Stimulated activated CD8-positive, alpha-beta memory T cell treated with anti-CD3 and anti-CD28 coated beads, Interleukin-7, amount 100 ng/mL, for 48 hours (primary cell): Measurements from ENCODE around the gene DESI2.

ENCODE experiments used
- DNase-seq, 2 donors: peaks; one replicate each; pipeline ENCODE4 v3.0.0-alpha.2; 2020; ENCODE audit warnings: low read depth in 1 of 2; ENCODE audit errors: extremely low read depth in 1 of 2

The DESI2 gene

DNA sequence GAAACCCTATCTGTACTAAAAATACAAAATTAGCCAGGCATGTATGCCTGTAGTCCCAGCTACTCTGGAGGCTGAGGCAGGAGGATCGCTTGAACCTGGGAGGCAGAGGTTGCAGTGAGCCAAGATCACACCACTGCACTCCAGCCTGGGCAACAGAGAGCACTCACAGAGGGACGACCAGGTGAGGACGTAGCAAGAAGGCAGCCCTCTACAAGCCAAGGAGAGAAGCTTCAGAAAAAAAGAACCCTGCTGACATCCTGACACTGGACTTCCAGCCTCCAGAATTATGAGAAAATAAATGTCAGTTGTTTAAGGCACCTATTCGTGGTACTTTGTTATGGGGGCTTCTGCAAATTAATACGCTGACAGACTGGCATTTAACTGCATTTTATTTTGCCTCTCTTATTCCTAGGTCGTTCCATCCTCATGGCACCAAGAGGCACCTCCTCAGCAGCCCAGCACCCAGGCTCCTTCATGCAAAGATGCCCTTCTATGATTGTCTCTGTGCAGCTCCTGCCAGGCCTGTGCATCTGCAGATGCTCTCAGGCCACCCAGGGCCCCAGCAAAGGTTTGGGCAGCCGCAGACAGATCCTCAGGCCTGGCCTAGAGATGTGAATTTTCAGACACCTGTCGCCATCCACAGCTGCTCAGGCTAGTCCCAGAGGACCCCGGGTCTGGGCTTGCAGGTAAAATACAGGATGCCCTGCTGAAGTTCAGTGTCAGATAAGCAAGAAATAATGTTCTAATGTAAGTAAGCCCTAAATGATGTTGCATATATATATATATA is 96.5 kb downstream of the DESI2 start:
- DNase-seq, result no peak

DNA sequence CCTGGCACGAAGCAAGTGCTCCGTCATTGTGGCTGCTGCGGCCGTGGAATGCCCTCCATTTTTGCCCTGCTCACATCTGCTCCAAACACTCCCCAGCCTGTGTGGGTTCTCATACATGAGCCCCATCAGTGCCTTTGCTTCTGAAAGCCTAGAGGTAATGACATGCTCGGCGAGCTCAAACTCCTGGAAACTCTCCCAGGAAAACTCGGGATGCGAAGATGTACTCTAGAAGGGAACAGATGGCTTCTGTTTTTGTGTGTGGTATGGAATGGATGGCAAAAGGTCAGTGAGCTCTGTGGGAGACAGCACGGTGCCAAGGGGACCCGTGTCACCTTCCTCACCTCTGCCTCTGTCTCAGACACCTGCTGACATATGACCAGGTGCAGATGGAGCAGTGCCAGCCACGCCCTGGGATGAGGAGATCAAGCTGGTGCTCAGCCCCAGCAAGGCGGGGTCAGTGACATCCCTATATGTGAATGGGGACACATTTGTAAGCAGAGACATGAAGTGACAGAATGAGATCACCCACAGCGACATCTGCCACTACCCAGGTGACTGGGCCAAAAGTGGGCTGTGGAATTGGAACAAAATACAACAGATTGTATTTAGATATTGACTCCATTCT is 98.5 kb downstream of the DESI2 start:
- DNase-seq, result no peak

DNA sequence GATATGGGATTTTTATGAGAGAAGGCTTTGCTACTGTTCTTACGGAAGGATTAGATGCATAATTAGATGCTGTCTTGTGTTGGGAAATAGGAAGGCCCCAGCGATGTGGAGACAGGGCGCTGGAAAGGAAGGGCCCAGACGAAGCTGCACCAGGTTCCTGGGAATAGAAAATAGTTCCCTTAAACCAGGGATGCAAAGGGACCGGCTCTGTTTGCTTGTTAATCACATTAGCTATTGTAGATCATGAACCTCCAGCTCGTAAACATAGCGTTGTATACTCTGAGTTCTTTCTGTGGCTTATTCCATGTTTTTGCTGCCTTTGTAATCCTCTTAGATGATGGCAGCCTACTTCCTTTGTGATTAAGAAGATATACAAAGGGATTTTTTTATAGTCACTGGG is 102.7 kb downstream of the DESI2 start:
- DNase-seq, result no peak

DNA sequence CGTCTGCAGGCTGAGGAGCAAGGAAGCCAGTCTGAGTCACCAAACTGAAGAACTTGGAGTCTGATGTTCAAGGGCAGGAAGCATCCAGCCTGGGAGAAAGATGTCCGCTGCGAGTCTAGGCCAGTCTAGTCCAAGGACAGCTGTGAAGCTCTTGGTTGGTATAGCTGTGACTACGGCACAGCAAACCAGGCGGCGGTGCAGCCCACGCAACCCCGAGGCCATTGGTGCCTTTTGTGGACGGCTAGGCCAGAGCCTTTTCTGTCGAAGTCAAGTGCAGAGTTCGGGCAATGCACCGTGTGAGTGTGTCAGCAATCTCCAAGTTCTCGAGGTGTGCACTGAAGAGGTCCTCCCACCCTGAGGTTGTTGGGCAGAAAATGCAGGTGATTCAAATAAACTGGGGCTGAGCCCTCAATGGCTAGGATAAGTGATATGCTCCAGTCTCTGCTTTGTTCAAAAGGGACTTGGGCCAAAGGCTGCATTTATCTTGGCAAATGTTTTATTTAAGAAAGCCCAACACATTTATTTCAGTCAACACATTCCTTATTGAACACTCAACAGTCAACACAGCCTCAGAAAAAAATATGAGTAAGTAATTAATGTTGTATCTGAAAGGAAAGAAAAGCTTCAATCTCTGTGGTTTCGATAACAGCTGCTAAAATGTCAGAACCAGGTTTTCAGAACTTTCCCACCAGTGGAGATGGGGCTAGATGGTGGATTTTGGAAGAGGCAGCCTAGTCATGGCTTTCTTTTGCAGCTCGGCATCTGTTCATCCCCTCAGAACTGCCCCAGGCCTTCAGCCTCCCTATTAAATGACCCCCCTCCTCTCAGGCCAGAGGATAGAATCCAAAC is 104.4 kb downstream of the DESI2 start:
- no peak for DNase-seq
